Mucosa of descending colon (tissue), 3 donors: ENCODE measurements around the gene RBM19. TPM values are rescaled to one million over a fixed set of nuclear protein-coding genes. Genes with fewer than 3 reads are reported as not detected.

Experiments used
- ATAC-seq: fragments of 200-7000 bp; cut with Tn5 transposase; one replicate; pipeline ENCODE4 v1.9.1; 2020; ENCODE audit warnings: mild to moderate bottlenecking, moderate library complexity
- DNase-seq, 3 donors: peaks; one replicate each; pipeline ENCODE4 v3.0.0-alpha.2; 2020
- H3K36me3 ChIP-seq: fragments of 200-600 bp; one replicate; pipeline ENCODE4 v1.8.0; 2021; ENCODE audit warnings: low read depth, mild to moderate bottlenecking
- H3K4me1 ChIP-seq: fragments of 200-600 bp; one replicate; pipeline ENCODE4 v1.8.0; 2021; ENCODE audit warnings: low read depth, mild to moderate bottlenecking
- H3K4me3 ChIP-seq: fragments of 200-600 bp; one replicate; pipeline ENCODE4 v1.8.0; 2021; ENCODE audit warnings: mild to moderate bottlenecking
- H3K9me3 ChIP-seq: fragments of 200-600 bp; one replicate; pipeline ENCODE4 v1.8.0; 2021; ENCODE audit warnings: mild to moderate bottlenecking
- intact Hi-C, 2 donors: fragments of 100-400 bp; cut with DNase I in 1 of 2; cut with micrococcal nuclease in 1 of 2; formaldehyde crosslinking; loops; one replicate each; pipeline versions ENCODE4 v1.11.0 to v1.11.1; 2022; cut with DNase I, micrococcal nuclease
- total RNA-seq, 3 donors: library from RNA; stranded (reverse); fragmentation: NEBNext Ultra II Directional in 2 of 3; extraction: Animal tissue kit (Norgen Biotek cat#: 25700) in 2 of 3; gene quantifications; one replicate each; pipeline versions ENCODE4 v1.2.1 to v1.2.4, GENCODE V29; 2021 to 2023
- TF ChIP-seq, protein P1 (sequence below): fragments of 200-600 bp; IDR thresholded peaks from one replicate; pipeline ENCODE4 v1.8.0; 2022; ENCODE audit warnings: antibody characterized with exemption, mild to moderate bottlenecking
- donor health status: DM: no; HTN: no; CAD: no; lungs with moderate emphysema.
- donor health status: DM: no; HTN: no; CAD: no.
- donor health status: DM: no; HTN: yes; CAD: no.

RBM19 gene
- total RNA-seq, 3 donors from 2014 or later: 22.5 to 38.4 (median 32.9) TPM

DNA sequence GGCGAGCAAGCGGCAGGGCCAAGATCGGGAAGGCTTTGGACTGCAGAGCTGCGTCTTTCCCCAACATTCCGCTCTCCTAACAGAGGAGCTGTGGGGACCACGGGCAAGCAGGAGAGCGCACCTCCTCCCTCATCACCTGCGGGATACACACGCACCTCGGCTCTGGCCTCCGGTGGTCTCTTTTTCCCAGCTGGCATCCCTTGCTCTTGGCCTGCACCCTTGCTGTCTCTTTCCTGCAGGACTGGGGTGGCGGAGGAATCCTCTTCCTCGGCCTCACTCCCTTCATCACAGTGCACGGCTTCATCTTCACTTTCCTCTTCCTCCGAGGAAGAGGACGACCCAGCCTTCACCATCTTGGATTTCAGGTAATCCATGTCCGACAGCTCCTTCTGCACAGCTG, 8.5 kb downstream of the RBM19 start:
- intact Hi-C loops: no loop called here
- no peak for ATAC-seq
- H3K9me3 ChIP-seq: no peaks in the 10 kb centered on the region
- H3K4me1 ChIP-seq: no peaks in the 10 kb centered on the region
- H3K36me3 ChIP-seq: peaks cover 3% of the 10 kb centered on the region
- TF ChIP-seq, protein P1, sequence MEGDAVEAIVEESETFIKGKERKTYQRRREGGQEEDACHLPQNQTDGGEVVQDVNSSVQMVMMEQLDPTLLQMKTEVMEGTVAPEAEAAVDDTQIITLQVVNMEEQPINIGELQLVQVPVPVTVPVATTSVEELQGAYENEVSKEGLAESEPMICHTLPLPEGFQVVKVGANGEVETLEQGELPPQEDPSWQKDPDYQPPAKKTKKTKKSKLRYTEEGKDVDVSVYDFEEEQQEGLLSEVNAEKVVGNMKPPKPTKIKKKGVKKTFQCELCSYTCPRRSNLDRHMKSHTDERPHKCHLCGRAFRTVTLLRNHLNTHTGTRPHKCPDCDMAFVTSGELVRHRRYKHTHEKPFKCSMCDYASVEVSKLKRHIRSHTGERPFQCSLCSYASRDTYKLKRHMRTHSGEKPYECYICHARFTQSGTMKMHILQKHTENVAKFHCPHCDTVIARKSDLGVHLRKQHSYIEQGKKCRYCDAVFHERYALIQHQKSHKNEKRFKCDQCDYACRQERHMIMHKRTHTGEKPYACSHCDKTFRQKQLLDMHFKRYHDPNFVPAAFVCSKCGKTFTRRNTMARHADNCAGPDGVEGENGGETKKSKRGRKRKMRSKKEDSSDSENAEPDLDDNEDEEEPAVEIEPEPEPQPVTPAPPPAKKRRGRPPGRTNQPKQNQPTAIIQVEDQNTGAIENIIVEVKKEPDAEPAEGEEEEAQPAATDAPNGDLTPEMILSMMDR: no peak
- H3K4me3 ChIP-seq: no peak overlapping the region
- no peak for DNase-seq

- ATAC-seq: peak; percentile 67
- H3K36me3 ChIP-seq: peaks cover 3% of the 10 kb centered on the region
- peak in 2 of 3 donors; percentile 47 to 56 for DNase-seq
- no peak overlapping the region for H3K4me3 ChIP-seq
- intact Hi-C loops: no loop called here
- H3K9me3 ChIP-seq: no peaks in the 10 kb centered on the region
- TF ChIP-seq, protein P1: no peak
- no peaks in the 10 kb centered on the region for H3K4me1 ChIP-seq
Measured at GRCh38 chr12:113955109-113955970, 10.8 kb downstream of the RBM19 start.

- Histone ChIP-seq H3K4me1 (no peaks in the 10 kb centered on the region), H3K4me3 (no peak overlapping the region), H3K36me3 (peaks cover 3% of the 10 kb centered on the region), H3K9me3 (no peaks in the 10 kb centered on the region)
- ATAC-seq: no peak
- intact Hi-C loops: no loop called here
- DNase-seq: no peak
- TF ChIP-seq, protein P1: no peak
Measured at GRCh38 chr12:113954547-113954946, 11.6 kb downstream of the RBM19 start.

DNA sequence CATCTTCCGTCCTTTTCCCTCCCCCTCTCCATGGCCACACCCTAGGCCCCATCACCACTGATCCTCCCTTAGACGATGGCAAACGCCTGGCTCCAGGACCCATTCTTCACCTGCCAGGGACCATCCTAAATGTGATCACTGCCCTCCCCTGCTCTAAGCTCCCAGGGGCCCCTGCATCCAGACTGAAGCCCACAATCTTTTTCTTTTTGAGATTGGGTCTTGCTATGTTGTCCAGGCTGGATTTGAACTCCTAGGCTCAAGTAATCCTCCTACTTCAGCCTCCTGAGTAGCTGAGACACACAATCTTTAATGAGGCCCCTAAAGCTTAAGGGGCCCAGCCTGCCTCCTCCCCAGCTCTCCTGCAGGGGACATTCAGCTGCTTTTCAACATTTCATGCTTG, 15.3 kb downstream of the RBM19 start:
- intact Hi-C loops: no loop called here
- ATAC-seq (no peak), DNase-seq (no peak)
- Histone ChIP-seq H3K36me3 (no peaks in the 10 kb centered on the region), H3K9me3 (no peaks in the 10 kb centered on the region), H3K4me1 (no peaks in the 10 kb centered on the region), H3K4me3 (no peak overlapping the region)
- TF ChIP-seq, protein P1: no peak

GRCh38 chr12:113949321-113950305, 16.5 kb downstream of the RBM19 start:
- H3K9me3 ChIP-seq: no peaks in the 10 kb centered on the region
- H3K4me1 ChIP-seq: no peaks in the 10 kb centered on the region
- intact Hi-C loops: no loop called here
- TF ChIP-seq, protein P1: no peak
- DNase-seq: no peak
- H3K4me3 ChIP-seq: no peak overlapping the region
- no peaks in the 10 kb centered on the region for H3K36me3 ChIP-seq
- no peak for ATAC-seq
